Esophagus (tissue), 2 donors: ENCODE measurements around the gene GKN1. TPM values are rescaled to one million over a fixed set of nuclear protein-coding genes. Genes with fewer than 3 reads are reported as not detected.

Source experiments
- H3K27ac ChIP-seq, 2 donors: one replicate each; pipeline ENCODE4 v1.5.1; 2013; ENCODE audit warnings: low read depth in 2 of 2, mild to moderate bottlenecking in 2 of 2, inconsistent platforms in 1 of 2, low read length in 1 of 2, moderate library complexity in 1 of 2
- H3K27me3 ChIP-seq, 2 donors: one replicate each; pipeline ENCODE4 v1.6.1; 2013; ENCODE audit warnings: low read length in 2 of 2, control low read depth in 1 of 2, mild to moderate bottlenecking in 1 of 2; ENCODE audit not compliant: insufficient read depth in 2 of 2, control insufficient read depth in 1 of 2
- H3K36me3 ChIP-seq, 2 donors: one replicate each; pipeline ENCODE4 v1.6.1; 2013; ENCODE audit warnings: low read length in 1 of 2; ENCODE audit not compliant: control insufficient read depth in 2 of 2, insufficient read depth in 2 of 2
- H3K4me1 ChIP-seq, 2 donors: one replicate each; pipeline ENCODE4 v1.6.1; 2013; ENCODE audit warnings: low read length in 1 of 2; ENCODE audit not compliant: control insufficient read depth in 2 of 2, insufficient read depth in 2 of 2
- H3K4me3 ChIP-seq, 2 donors: one replicate each; pipeline ENCODE4 v1.5.1; 2013; ENCODE audit warnings: low read length in 2 of 2, mild to moderate bottlenecking in 2 of 2, low read depth in 1 of 2, moderate library complexity in 1 of 2
- H3K9me3 ChIP-seq, 2 donors: one replicate each; pipeline ENCODE4 v1.6.1; 2013; ENCODE audit warnings: mild to moderate bottlenecking in 2 of 2, low read depth in 1 of 2, low read length in 1 of 2, moderate library complexity in 1 of 2; ENCODE audit not compliant: control insufficient read depth in 2 of 2, insufficient read depth in 1 of 2
- WGBS, 2 donors: extraction: QIAGEN DNeasy Blood & Tissue Kit; methylation state at CpG; one replicate each; pipeline ENCODE4 v1.1.7; 2013; 5-methylcytosine and 5-hydroxymethylcytosine counted together
- polyA plus RNA-seq, 2 donors: library from polyadenylated mRNA; stranded (reverse); fragments of 200-250 nt; gene quantifications; one replicate each; pipeline ENCODE4 v1.2.3, GENCODE V29; 2013
- donor health status: healthy with polysubstance abuse.
- donor health status: Bipolar disorder and iron deficiency.

The GKN1 gene
- polyA plus RNA-seq, 2 donors = 0.25 to 6.2 TPM

DNA sequence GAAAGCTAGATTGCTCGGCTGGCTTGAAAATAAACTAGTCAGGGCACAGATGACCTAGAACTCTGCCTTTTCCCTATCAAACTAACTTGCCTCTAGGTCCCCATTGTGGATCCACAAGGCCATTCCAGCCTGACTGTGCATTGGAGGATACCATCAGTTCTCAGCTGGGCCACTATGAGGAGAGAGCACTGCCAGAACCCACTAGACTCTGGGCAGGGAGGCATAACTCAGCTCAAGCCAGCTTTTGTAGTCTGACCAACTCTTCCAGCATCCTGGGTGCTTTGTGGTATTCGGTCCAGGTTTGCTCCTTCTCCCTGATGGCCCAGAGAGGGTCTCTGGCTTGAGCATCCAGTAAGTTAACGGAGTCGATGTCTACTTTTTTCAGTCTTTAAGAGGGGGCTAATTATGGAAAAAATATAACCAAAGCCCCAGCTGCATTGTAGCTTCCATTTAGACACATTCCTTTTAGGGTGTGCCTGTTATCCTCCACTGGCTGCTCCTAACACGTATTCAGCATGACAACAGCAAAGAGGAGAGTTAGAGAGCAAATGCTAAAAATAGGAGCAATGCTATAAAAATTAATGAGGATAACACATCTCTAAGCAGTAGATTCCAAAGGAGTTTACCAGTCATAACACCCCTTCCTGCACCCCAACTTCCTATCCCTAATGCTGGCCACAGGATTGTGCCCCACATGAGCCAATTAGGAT is 36.9 kb upstream of the GKN1 start:
- Histone ChIP-seq H3K27me3 (no peaks in the 10 kb centered on the region), H3K36me3 (no peaks in the 10 kb centered on the region), H3K4me1 (peaks cover 9 to 17% of the 10 kb centered on the region in 2 donors), H3K4me3 (no peak overlapping the region), H3K27ac (peak overlapping the region in 1 of 2 donors; percentile 8), H3K9me3 (no peaks in the 10 kb centered on the region)
- WGBS, 2 donors = 72 to 76% methylated on average over 5 of the region's 5 CpGs

DNA sequence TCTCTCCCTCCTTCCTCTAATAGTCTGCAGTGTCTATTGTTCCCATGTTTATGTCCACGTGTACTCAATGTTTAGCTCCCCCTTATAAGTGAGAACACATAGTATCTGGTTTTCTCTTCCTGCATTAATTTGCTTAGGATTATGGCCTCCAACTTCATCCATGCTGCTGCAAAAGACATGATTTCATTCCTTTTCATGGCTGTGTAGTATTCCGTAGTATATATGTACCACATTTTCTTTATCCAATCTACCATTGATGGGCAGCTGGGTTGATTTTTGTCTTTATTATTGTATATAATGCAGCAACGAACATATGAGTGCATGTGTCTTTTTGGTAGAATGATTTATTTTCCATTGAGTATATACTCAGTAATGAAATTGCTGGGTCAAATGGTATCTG is 35.5 kb upstream of the GKN1 start:
- H3K4me1 ChIP-seq = peaks cover 9 to 19% of the 10 kb centered on the region in 2 donors
- no peak overlapping the region for H3K27ac ChIP-seq
- H3K9me3 ChIP-seq = no peaks in the 10 kb centered on the region
- 88 to 91% methylated on average over 3 of the region's 3 CpGs for WGBS, 2 donors
- no peaks in the 10 kb centered on the region for H3K36me3 ChIP-seq
- H3K27me3 ChIP-seq = no peaks in the 10 kb centered on the region
- no peak overlapping the region for H3K4me3 ChIP-seq

DNA sequence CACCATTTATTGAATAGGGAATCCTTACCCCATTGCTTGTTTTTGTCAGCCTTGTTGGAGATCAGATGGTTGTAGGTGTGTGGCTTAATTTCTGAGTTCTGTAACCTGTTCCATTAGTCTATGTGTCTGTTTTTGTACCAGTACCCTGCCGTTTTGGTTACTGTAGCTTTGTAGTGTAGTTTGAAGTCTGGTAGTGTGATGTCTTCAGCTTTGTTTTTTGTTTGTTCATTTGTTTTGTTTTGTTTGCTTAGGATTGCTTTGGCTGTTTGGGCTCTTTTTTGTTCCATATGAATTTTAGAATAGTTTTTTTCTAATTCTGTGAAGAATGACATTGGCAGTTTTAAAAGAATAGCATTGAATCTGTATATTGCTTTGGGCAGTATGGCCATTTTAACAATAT is 34.5 kb upstream of the GKN1 start:
- WGBS, 2 donors = 93 to 100% methylated on average over 1 of the region's 1 CpG
- no peak overlapping the region for H3K4me3 ChIP-seq

DNA sequence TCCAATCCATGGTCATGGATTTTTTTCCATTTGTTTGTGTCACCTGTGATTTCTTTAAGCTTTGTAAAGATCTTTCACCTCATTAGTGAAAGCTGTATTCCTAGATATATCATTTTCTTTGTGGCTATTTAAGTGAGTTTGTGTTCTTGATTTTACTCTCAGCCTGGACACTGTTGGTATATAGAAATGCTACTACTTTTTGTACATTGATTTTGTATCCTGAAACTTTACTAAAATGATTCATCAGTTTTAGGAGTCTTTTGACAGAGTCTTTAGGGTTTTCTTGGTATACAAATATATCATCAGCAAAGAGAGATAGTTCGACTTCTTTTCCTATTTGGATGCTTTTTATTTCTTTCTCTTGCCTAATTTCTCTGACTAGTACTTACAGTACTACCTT is 34.1 kb upstream of the GKN1 start:
- 85 to 86% methylated on average over 1 of the region's 1 CpG for WGBS, 2 donors
- Histone ChIP-seq H3K4me1 (peaks cover 6 to 17% of the 10 kb centered on the region in 2 donors), H3K36me3 (no peaks in the 10 kb centered on the region), H3K4me3 (no peak overlapping the region), H3K27ac (no peak overlapping the region), H3K27me3 (no peaks in the 10 kb centered on the region), H3K9me3 (no peaks in the 10 kb centered on the region)

More for the DNA sequence above, 34.5 kb upstream of the GKN1 start:
- H3K9me3 ChIP-seq = no peaks in the 10 kb centered on the region
- H3K27me3 ChIP-seq = no peaks in the 10 kb centered on the region
- no peaks in the 10 kb centered on the region for H3K36me3 ChIP-seq
- peaks cover 9 to 19% of the 10 kb centered on the region in 2 donors for H3K4me1 ChIP-seq
- H3K27ac ChIP-seq = no peak overlapping the region

DNA sequence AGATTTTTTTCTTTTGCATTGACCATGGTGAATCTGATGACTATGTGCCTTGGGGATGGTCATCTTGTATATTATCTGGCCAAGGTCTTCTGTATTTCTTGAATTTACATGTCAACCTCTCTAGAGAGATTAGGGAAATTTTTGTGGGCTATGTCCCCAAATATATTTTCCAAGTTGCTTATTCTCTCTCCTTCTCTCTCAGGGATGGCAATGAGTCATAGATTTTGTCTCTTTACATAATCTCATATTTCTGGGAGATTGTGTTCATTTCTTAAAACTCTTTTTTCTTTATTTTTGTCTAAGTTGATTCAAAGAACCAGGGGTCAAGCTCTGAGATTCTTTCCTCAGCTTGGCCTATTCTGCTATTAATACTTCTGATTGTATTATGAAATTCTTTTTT is 31.6 kb upstream of the GKN1 start:
- no peaks in the 10 kb centered on the region for H3K36me3 ChIP-seq
- H3K9me3 ChIP-seq = no peaks in the 10 kb centered on the region
- peaks cover 0 to 2% of the 10 kb centered on the region in 2 donors for H3K4me1 ChIP-seq
- no peak overlapping the region for H3K4me3 ChIP-seq
- no peak overlapping the region for H3K27ac ChIP-seq
- H3K27me3 ChIP-seq = peaks cover 0 to 2% of the 10 kb centered on the region in 2 donors

DNA sequence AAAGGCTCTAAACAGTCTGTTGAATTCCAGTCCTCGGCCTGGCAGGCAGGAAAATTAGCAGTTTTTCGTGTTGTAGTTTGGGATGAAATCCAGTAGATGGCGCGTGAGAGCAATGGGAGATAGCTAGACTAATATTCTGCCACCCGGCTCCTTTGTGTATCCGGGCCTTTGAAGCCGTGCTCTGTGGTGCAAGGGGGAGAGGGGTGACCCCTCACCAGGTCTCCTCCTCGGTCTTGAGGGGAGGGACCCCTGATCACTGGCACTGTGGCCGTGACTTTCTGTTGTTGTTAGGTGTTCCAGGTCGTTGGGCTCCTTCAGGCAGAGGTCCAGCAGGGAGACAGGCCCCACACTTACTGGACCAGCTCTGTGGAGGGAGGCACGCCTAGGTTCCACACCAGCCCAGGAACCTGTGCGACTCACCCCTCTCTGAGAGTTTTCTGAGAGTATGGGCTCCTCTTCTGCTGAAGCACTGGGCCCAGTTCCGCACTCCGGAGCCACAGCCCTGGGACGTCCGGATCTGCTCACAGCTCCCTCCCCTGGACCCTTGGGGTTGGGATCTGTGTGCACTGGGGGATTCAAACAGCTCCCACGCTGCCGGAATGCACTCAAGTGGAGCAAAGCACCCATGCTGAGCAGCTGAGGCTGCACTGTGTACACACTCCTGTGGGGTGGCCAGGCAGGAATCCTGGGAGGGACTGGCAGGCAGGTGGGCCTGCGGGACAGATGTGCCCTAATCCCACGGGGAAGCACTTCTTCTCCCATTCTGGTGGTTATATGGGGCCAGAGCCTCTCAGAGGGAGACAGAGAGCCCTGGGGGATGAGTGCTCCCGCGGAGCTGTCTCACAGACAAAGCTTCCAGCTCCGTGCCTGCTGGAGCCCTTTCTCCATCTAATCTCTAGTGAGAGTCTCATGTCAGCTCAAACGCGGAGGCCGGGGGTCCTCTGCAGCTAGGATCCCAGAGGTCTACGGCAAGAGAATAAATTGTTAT is 30.6 kb upstream of the GKN1 start:
- Histone ChIP-seq H3K27ac (no peak overlapping the region), H3K36me3 (no peaks in the 10 kb centered on the region), H3K4me1 (peaks cover 0 to 2% of the 10 kb centered on the region in 2 donors), H3K27me3 (peaks cover 0 to 2% of the 10 kb centered on the region in 2 donors), H3K9me3 (no peaks in the 10 kb centered on the region), H3K4me3 (no peak overlapping the region)
- 41 to 44% methylated on average over 27 of the region's 27 CpGs for WGBS, 2 donors

DNA sequence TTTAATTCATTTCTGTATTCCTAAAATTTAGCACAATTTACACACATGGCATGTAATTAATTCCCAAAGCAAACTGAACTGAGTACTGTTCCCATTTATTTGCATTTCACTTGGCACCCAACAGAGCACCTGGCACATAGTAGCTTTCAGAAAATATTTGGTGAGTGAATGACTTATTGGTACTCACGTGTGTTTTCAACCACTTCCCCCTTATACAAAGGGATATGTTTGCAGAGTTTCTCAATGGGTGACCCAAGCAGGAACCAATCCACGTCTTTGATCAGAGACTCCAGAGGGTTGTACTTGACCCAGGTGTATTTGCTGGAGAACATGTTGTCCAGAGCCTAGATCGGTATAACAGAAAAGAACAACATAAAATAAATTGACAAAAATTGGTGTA is 28.3 kb upstream of the GKN1 start:
- no peaks in the 10 kb centered on the region for H3K9me3 ChIP-seq
- peaks cover 0 to 2% of the 10 kb centered on the region in 2 donors for H3K27me3 ChIP-seq
- H3K36me3 ChIP-seq = no peaks in the 10 kb centered on the region
- WGBS, 2 donors = 44 to 52% methylated on average over 3 of the region's 3 CpGs
- H3K4me3 ChIP-seq = no peak overlapping the region
- peaks cover 0 to 2% of the 10 kb centered on the region in 2 donors for H3K4me1 ChIP-seq
- H3K27ac ChIP-seq = no peak overlapping the region

DNA sequence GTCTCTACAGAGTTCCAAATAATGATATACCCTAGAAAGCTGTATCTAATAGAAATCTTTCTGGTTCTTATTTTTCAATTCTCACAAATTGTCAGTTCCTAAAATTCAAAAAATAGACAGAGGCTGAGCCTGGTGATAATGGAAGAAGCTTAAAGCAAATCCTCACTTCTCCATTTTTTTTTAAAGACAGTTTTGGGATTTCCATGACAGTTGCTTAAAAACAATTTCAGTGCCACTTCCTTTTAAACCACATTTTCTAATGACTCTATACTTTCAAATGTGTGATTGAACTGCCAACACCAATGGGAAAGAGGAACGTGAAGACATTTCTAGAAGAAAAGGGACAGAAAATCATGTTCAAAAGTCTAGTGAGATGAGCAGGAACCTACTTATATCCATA is 25.7 kb upstream of the GKN1 start:
- H3K4me1 ChIP-seq = peaks cover 0 to under 1% of the 10 kb centered on the region in 2 donors
- H3K9me3 ChIP-seq = no peaks in the 10 kb centered on the region
- peaks cover 0 to 2% of the 10 kb centered on the region in 2 donors for H3K27me3 ChIP-seq
- H3K27ac ChIP-seq = no peak overlapping the region
- WGBS, 2 donors = 70 to 75% methylated on average over 1 of the region's 1 CpG
- no peaks in the 10 kb centered on the region for H3K36me3 ChIP-seq
- no peak overlapping the region for H3K4me3 ChIP-seq

DNA sequence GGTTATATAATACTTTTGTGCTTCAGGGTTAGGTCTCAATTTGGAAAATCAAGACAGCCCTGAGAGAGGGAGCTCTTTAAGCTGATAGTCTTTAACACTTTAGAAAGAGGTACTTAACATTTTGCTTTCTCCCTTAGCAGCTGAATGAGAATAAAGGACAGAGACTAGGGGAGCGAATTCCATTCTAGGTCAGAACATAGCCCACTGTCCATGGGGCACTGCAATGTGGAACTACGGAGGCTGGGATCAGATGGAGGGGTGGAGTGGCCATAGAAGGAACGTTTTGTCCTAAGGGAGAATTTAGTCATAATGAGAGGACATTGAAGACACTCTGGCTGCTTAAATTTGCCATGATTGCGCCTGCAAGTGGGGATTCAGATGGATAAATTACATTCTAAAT is 22.5 kb upstream of the GKN1 start:
- Histone ChIP-seq H3K27ac (no peak overlapping the region), H3K9me3 (no peaks in the 10 kb centered on the region), H3K36me3 (no peaks in the 10 kb centered on the region), H3K4me3 (no peak overlapping the region), H3K27me3 (peaks cover 0 to 2% of the 10 kb centered on the region in 2 donors), H3K4me1 (no peaks in the 10 kb centered on the region)
- 77 to 86% methylated on average over 4 of the region's 4 CpGs for WGBS, 2 donors
